WI38 (cell line): ENCODE results near the gene EXOSC3.

Experiments used
- H3K4me3 ChIP-seq: 2 replicates; pipeline ENCODE4 v1.5.1; 2011; ENCODE audit warnings: low read depth, mild to moderate bottlenecking, control low read depth, low read length
- TF ChIP-seq, protein P1 (sequence below): IDR thresholded peaks from 2 replicates; pipeline ENCODE4 v1.5.1; 2012; ENCODE audit warnings: low read depth, mild to moderate bottlenecking, control low read depth, low read length

EXOSC3 gene

DNA sequence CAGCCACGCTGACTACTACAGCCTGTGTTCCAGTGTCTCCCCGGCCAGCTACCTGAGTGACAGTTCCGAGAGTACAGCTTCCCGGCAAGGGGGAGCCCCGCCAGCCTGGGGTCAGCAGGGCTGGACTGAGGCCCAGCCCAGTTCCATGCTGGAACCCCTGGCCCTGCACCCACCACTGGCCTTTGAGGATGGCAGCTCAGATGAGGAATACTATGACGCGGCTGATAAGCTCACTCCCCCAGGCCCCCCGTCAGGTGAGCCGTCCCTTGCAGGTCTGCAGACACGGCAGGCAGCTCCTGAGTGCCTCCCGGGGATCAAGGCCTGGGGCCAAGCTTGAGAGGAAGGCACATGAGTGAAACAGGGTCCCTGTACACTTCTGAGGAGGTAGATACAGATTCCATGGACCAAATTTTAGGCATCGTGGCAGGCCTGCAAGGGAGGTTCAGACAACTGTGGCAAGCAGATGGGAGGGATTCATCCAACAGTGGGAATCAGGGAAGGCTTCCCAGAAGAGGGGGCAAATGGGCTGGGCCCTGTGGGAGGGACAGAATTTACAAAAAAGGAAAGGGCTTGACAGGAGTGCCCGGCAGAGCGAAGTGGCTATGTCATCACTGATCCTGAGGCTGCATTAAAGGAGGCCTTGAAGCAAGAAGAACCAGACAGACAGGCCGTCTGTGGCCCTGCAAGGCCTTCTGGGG is 44.1 kb downstream of the EXOSC3 start:
- TF ChIP-seq, protein P1, sequence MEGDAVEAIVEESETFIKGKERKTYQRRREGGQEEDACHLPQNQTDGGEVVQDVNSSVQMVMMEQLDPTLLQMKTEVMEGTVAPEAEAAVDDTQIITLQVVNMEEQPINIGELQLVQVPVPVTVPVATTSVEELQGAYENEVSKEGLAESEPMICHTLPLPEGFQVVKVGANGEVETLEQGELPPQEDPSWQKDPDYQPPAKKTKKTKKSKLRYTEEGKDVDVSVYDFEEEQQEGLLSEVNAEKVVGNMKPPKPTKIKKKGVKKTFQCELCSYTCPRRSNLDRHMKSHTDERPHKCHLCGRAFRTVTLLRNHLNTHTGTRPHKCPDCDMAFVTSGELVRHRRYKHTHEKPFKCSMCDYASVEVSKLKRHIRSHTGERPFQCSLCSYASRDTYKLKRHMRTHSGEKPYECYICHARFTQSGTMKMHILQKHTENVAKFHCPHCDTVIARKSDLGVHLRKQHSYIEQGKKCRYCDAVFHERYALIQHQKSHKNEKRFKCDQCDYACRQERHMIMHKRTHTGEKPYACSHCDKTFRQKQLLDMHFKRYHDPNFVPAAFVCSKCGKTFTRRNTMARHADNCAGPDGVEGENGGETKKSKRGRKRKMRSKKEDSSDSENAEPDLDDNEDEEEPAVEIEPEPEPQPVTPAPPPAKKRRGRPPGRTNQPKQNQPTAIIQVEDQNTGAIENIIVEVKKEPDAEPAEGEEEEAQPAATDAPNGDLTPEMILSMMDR, result no peak
- no peak overlapping the region for H3K4me3 ChIP-seq

GRCh38 chr9:37740128-37740527 is 44.7 kb downstream of the EXOSC3 start:
- no peak overlapping the region for H3K4me3 ChIP-seq
- TF ChIP-seq, protein P1, result no peak

DNA sequence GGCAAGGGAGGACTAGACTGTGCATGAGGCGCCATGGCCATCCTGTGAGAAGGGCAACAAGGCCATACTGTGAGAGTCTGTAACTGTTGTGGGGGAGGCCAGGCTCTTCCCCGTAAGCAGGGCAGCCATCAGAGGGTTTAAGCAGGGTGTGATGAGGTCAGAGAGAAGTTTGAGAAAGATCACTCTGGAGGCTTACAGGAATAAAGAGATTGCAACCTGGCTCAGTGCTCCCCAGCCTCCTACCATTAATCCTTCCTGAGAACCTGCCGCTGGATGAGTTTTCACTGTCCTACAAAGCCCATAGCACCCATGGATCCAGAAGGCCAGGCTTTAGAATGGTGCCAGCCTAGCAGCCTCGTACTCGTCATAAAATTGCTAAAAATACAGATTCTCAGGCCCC is 45.6 kb downstream of the EXOSC3 start:
- TF ChIP-seq, protein P1, result no peak
- no peak overlapping the region for H3K4me3 ChIP-seq

- no peak overlapping the region for H3K4me3 ChIP-seq
- TF ChIP-seq, protein P1, result no peak
Observed at GRCh38 chr9:37732952-37733351, 51.9 kb downstream of the EXOSC3 start.

- no peak overlapping the region for H3K4me3 ChIP-seq
Observed at GRCh38 chr9:37732086-37732741, 52.6 kb downstream of the EXOSC3 start.

DNA sequence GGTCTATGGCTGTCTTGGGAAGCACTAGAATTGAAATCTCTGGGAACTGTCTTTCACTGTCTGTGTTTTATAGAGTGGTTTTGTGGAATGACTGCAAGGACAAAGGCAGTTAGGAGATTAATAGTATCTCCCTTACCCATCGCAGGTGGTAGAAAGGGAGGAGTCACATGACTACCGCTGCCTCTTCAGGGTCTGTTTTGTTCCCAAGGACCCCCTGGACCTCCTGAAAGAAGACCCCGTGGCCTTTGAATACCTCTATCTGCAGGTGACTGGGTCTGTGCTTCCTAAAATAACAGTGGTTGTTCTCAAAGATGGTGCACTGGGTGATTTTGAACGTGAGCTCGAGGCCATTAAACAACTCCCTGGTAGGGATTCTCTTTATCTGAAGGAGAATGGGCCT is 54.0 kb downstream of the EXOSC3 start:
- H3K4me3 ChIP-seq, result no peak overlapping the region
- TF ChIP-seq, protein P1, result no peak

More at GRCh38 chr9:37732086-37732741, 52.6 kb downstream of the EXOSC3 start:
- TF ChIP-seq, protein P1, result no peak

GRCh38 chr9:37730256-37730655 is 54.6 kb downstream of the EXOSC3 start:
- H3K4me3 ChIP-seq, result no peak overlapping the region
- TF ChIP-seq, protein P1, result no peak
